Left colon (tissue), 2 donors: ENCODE measurements around the gene PYROXD2. TPM values are rescaled to one million over a fixed set of nuclear protein-coding genes. Genes with fewer than 3 reads are reported as not detected.
"Not testable (repeated sequence)": the region's sequence is repeated elsewhere in the genome, so short reads cannot be mapped to it uniquely, and the experiment has no call there.

Experiments used
- ATAC-seq: fragments of 200-7000 bp; cut with Tn5 transposase; one replicate; pipeline ENCODE4 v1.9.1; 2020; ENCODE audit warnings: mild to moderate bottlenecking, moderate library complexity
- DNase-seq, 2 donors: peaks; one replicate each; pipeline ENCODE4 v3.0.0-alpha.2; 2020
- intact Hi-C, 2 donors: fragments of 100-400 bp; cut with DNase I in 1 of 2; cut with micrococcal nuclease in 1 of 2; formaldehyde crosslinking; loops; one replicate each; pipeline versions ENCODE4 v1.11.2 to v1.14.0; 2022; cut with DNase I, micrococcal nuclease
- microRNA-seq, 2 donors: library from miRNA; unstranded; fragments of <30 nt; microRNA quantifications; one replicate each; pipeline versions ENCODE4 v1.1.0 to v1.2.0, GENCODE V29; 2020
- total RNA-seq, 2 donors: library from RNA; stranded (reverse); fragmentation: NEBNext Ultra II Directional; extraction: Animal tissue kit (Norgen Biotek cat#: 25700); gene quantifications; one replicate each; pipeline ENCODE4 v1.2.1, GENCODE V29; 2021
- donor health status: DM: no; HTN: no; CAD: no.
- donor health status: DM: yes; HTN: yes; CAD: no.

Gene PYROXD2
- total RNA-seq, 2 donors from 2014 or later: 6.0 to 13.4 TPM

DNA sequence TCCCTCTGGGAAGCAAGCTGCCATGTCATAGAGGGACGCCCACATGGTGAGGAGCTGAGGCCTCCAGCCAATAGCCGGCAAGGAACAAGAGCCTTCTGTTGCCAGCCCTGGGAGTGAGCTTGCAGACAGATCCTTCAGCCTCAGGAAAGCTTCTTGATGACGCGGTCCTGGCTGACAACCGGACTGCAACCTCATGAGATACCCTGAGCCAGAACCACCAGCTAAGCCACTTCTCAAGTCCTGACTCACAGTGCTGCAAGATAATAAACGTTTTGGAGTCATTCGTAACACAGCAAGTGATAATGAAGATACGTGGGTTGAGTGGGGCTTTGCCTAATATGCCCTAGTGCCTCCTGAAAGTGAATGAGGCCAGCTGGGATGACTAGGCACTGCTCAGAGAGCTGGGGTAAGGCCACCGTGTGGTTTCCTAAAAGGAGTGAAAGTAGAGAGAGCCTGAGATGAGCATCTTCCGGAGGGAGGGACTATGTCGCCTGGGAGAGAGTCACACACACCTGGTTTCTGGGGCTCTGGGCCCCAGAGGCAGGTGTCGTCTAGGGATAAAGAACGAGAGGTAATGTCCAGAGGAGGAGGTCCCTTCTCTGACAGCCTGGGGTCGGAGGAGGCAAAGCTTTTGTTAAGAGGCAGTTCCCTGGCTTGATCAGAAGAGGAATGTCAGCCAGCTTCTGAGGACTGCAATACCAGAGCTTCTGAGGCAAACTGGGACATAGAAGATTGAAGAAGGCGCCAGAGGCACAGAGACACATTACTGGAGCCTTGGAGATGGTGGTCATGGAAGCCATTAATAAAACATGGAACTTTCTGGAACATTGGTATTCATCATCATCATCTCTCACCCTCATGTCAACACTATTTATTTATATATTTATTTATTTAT lies 53.6 kb downstream of the PYROXD2 start:
- peak; percentile 16 for ATAC-seq
- intact Hi-C loops: no loop called here

DNA sequence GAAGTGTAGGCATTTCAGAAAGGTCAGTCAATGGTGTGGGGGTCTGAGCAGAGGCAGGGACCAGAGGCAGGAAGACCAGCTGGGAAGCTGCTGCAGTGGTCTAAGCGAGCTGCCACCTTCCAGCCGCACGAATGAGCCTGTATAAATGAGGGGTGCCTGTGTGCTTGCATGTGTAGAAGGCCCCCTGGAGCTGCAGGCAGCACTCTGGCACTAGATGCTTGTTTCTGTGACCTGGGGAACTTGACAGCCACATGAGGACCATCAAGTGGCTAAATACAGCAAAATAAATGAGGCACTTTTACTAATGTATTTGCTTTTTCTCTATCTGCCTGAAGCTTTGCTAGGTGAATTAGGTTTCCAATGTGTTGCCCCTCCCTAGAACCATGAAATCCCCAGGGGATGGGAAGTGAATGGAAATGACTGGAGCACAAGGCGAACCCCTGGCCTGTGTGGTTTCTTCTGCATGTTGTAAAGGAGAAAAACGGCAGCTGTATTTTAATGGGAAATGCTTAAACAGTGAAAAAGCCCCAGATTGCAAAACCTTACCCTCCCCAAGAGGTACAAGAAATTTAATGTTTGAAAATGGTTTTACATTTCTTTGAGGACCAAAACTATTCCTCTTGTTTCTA lies 57.7 kb downstream of the PYROXD2 start:
- intact Hi-C loops: no loop called here
- ATAC-seq (no peak), DNase-seq (no peak)

More for the DNA sequence above, 53.6 kb downstream of the PYROXD2 start:
- DNase-seq: peak; percentile 34 to 69

DNA sequence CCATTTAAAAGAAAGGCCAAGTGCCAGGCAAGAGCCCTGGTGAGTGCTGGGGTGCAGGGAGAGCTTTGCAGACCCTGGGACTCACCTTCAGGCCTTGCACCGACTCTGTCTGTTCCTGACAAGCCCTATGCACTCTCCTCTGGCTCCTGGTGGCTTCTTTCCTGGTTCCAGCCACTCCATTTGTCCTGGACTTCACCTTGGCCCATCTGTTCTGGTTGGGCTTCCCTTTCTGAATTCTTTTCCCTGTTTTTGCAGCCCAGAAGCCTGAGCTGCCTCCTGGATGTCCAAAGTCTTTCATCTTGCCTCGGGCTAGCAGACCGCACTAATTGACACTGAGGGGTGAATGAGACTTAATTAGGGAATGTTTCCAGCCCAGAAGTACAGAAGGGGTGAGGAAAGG lies 60.5 kb downstream of the PYROXD2 start:
- DNase-seq (no peak), ATAC-seq (no peak)
- intact Hi-C loops: no loop called here

DNA sequence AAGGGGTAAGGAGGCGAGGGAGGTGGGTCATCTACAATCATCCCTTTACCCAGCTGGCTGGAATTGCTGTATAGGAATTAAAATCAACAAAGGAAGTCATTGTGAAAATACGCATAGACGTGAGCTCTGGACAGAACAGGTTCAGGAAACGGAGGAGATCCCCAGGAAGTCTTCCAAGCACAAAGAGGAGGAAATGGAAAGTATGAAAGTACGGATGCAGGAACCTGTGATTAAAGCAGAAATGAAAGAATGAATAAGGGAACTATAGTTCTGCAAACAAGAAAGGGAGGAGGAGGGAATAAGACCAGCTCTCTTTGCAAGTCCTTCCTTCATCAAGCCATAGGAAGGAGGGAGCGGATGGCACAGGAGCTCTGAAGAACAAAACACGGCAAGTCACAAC lies 61.8 kb downstream of the PYROXD2 start:
- ATAC-seq (no peak), DNase-seq (no peak)
- intact Hi-C loops: no loop called here

DNA sequence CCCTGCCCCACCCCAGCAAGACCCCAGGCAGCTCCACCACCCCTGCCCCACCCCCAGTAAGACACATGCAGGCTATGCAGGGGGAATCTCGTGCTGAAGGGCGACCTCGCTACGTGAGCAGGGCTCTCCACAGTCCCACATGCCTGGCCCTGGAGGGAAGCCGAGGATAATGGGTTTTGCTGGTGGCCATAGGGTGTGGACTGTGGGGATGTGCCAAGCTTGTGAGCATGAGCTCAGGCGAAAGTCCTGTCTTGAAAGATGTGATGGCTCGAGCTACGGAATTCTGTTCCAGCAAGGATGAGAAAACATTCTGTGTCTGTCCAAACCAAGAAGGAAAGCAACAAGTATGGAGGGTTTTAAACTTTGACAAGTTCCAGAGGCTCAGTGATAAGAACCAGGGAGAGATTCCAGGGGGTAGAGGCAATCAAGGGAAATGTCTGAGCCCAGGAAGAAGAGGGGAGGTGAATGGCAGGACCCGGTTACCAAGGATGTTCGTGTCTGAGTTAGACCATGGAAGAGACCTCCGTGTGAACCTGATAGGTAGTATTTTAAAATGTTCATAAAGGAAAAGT lies 63.1 kb downstream of the PYROXD2 start:
- no peak for ATAC-seq
- intact Hi-C loops: no loop called here
- DNase-seq: no peak

DNA sequence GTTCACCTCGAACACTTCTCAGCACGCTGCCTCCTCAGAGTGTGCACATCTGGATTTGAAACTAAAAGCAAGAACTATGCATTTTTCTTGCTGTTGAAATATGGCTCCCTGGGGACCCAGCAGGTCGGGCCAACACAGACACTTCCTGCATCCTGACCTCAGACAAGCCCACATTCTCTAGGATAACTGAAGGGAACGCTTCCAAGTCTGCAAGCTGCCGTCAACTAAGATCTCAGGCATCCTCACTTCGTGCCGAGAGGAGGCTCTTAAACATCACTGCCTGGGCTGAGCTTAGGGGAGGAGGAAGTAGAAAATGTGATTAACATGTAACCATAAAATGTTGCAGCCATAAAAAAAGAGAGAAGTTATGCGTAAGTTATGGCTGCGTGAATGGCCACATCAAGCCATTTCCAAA lies 65.5 kb downstream of the PYROXD2 start:
- intact Hi-C loops: no loop called here
- ATAC-seq: peak; percentile 86
- DNase-seq: peak; percentile 23 to 48

DNA sequence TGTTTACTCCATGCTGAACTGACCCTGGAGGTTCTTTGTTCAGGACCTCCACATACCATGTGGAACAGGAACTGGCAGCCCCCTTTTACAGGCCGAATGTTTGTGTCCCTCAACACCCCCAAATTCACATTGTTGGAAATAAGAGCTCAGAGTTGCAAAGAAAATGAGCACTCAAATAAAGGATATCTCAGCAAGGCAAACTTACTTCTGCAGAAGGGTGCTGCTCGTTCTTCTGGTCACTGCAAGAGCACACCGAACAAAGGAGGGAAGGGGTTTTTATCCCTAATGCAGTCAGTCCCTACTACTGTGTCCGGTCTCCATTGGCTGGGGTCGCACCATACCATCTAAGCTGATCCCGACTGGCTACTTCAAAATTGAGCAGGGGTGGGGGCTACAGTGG lies 68.1 kb downstream of the PYROXD2 start:
- intact Hi-C loops: no loop called here
- ATAC-seq: no peak
- DNase-seq: no peak

DNA sequence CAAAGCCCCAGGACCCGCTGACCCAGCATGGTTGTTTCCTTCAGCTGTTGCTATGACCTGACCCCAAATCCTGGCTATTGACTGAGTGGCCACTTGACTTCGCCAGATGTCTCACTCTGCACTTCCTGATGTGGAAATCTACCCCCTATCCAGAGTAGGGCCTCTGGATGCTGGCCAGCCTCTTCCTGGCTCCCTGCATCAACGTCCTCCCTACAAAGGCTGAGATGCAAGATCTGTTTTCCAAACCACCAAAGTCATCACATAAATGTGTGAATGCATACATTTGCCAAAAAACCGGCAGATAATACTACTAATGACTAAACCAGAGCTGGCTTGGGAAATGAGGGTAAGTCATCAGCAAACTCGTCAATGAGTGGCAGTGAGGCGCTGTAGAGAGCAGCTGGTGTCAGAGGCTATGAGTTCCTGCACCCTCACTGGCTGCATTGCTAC lies 70.4 kb downstream of the PYROXD2 start:
- intact Hi-C loops: no loop called here
- DNase-seq (peak; percentile 51), ATAC-seq (no peak)

DNA sequence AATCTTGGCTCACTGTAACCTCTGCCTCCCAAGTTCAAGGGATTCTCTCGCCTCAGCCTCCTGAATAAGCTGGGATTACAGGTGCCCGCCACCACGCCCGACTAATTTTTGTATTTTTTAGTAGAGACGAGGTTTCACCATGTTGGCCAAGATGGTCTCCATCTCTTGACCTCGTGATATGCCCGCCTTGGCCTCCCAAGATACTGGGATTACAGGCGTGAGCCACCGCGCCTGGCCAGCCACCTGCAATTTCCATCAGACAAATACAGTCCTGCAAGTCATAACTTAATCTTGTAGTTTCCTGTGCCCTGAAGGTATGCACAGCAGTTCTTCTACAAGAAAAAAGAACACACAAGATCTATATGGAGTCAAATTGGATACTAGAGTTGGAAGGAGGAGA lies 73.3 kb downstream of the PYROXD2 start:
- intact Hi-C loops, DNase-seq, ATAC-seq: not testable (repeated sequence)

DNA sequence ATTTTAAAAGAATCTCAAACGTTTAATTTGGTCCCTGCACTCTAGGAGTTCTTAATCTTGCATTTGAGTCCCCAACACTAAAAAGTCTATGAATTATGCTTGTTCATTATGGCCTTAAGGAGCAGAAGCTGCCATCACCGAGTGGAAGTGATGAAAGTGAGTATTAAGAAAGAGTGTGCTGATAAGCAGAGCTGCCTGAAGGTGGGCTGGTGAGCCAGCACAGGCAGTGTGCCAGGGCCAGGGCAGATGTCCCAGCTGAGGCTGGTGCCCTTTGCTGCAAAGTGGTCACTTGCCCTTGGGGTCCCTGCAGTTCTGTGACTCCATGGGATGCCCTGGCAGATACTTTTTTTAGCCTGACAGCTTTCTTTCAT lies 74.1 kb downstream of the PYROXD2 start:
- intact Hi-C loops: no loop called here
- ATAC-seq (no peak), DNase-seq (no peak)

DNA sequence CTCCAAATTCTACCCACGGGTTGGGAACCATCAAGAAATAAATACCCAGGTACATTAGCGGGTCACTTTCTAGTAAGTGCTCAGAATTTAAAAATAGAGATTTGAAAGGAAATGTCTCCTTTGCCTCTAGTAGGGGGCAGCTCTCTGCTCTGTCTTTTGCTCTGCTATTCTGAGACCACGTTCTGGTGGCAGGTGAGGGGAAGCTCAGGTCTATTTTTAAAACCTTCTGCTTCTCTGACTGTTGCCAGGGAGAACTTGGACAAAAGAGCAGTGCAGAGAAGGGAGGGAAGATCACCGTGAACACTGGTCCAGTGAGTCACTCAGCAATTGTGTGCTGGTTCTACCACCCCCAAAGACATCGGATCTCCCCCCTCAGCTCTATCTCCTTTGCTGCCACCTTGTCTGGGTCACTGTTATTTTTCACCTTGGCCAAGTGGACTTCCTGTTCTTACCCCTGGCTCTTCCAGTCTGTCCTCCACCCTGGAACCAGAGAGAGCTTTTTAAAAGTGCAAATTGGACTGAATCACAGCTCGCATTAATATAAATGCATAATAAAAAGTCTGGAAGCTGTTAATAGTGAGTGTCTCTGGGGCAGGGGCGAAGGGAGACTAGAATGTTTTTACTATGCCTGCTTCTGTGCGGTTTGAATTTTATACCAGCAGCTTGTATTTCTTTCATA lies 74.6 kb downstream of the PYROXD2 start:
- ATAC-seq (no peak), DNase-seq (no peak)
- intact Hi-C loops: no loop called here

DNA sequence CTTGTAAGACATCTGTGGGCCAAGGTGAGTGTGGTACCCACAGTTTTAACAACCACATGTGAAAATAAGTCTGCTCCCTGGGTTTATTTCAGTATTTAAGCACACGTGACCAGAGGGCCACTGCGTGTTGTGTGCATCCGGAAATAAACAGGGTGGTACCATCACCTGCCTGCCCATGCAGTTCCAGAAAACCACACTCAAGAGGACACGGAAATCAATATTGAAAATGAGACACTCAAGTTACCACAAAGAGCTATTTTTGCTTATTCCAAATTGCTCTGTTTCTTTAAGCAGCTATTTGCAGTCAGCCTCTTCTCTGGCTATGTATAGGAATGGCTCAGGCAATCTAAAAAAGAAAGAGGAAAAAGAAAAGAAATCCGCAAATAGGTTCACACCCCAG lies 75.2 kb downstream of the PYROXD2 start:
- ATAC-seq (no peak), DNase-seq (no peak)
- intact Hi-C loops: no loop called here

DNA sequence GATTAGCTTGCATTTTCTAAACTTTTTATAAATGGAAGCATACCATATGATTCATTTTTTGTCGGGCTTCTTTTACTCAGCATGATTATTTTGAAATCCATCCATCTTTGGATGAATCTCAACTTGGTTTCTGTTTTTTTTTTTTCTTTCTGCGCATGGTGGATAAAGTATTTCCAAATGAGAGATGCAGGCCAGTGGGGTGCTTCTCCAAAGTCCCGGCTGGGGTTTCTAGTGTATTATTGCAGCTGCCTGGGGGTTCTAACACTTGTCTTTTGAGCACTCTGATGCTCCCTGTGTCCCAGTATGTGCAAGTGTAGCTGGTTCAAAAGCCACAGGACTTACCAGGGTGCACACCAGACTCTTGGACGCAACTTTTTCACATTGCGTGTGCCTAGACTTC lies 76.1 kb downstream of the PYROXD2 start:
- DNase-seq: no peak
- intact Hi-C loops: no loop called here
- ATAC-seq: no peak

DNA sequence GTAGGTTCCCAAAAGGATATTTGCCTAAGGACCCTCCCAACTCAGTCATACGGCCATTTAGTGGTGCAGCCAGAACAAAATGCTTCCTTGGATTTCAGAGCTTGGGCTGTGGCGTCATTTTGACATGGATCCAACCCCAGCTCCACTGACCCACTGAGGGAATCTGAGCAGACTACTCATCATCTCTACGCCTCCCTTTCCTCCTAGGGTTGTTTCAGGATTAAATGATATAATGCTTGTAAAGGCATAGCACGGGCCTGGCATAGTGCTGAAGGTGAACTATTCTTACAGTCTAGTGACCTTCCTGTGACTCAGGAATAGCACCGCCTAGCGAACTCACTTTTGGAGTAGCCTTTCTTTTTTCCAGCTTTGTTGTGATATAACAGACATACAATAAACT lies 76.7 kb downstream of the PYROXD2 start:
- DNase-seq (no peak), ATAC-seq (no peak)
- intact Hi-C loops: no loop called here

DNA sequence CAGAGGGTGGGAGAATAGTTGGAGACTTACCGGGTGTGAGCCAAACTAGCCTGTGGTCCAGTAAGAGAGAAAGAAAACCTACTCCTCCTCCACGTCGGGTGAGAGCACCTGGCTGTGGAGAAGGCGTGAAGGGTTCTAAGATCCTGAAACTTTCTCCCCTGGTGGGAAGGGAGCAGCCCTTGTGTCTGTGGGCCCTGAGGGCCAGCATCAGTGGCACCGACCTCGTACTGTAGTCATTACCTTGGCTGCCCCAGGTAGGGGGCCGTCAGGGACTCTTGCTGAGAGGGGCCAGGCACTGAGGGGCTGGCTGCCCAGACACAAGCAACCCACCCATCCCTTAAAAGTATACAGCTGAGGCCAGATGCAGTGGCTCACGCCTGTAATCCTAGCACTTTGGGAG lies 77.5 kb downstream of the PYROXD2 start:
- ATAC-seq (no peak), DNase-seq (no peak)
- intact Hi-C loops: no loop called here

Small RNA genes within 50 kb of the gene (microRNA-seq; reads per million reads assigned to microRNA genes)
- gene MIR1287: 62.6 to 84.8 reads per million in 2 donors
- gene MIR4685: 3.2 to 4.1 reads per million in 2 donors

Other genes starting within 250 kb of the PYROXD2 start
- gene LOXL4, start 147.0 kb downstream of the PYROXD2 start, total RNA-seq: 1 to 10 TPM in 1 of 2 donors, under 1 TPM in 1; 0.34 to 1.6 TPM
- 10 to 100 TPM; 74.7 to 96.2 TPM for gene HPS1, start 31.8 kb upstream of the PYROXD2 start, total RNA-seq